Hepatic stellate cell (primary cell): Measurements from ENCODE around the gene STK25.
"Not testable (repeated sequence)": the region's sequence is repeated elsewhere in the genome, so short reads cannot be mapped to it uniquely, and the experiment has no call there.

Experiments used
- DNase-seq: peaks from one replicate; pipeline ENCODE4 v3.0.0; 2011; ENCODE audit warnings: low spot score

The STK25 gene

GRCh38 chr2:241539616-241540374, 31.4 kb upstream of the STK25 start:
- DNase-seq, result no peak

- DNase-seq, result no peak
Measured at GRCh38 chr2:241538838-241539615, 30.6 kb upstream of the STK25 start.

GRCh38 chr2:241535871-241536655, 27.7 kb upstream of the STK25 start:
- no peak for DNase-seq

GRCh38 chr2:241534701-241535375, 26.5 kb upstream of the STK25 start:
- no peak for DNase-seq

GRCh38 chr2:241534293-241534692, 25.9 kb upstream of the STK25 start:
- no peak for DNase-seq

- DNase-seq, result no peak
Measured at GRCh38 chr2:241532733-241533601, 24.6 kb upstream of the STK25 start.

GRCh38 chr2:241532168-241532567, 23.8 kb upstream of the STK25 start:
- DNase-seq, result no peak

- DNase-seq, result no peak
Measured at GRCh38 chr2:241531161-241531722, 22.9 kb upstream of the STK25 start.

GRCh38 chr2:241530571-241530970, 22.2 kb upstream of the STK25 start:
- DNase-seq, result no peak

- DNase-seq, result not testable (repeated sequence)
Measured at GRCh38 chr2:241525818-241526780, 17.7 kb upstream of the STK25 start.

- DNase-seq, result no peak
Measured at GRCh38 chr2:241522477-241522876, 14.1 kb upstream of the STK25 start.

GRCh38 chr2:241519669-241520068, 11.3 kb upstream of the STK25 start:
- no peak for DNase-seq

- no peak for DNase-seq
Measured at GRCh38 chr2:241517297-241517696, 8.9 kb upstream of the STK25 start.

GRCh38 chr2:241516520-241516965, 8.2 kb upstream of the STK25 start:
- no peak for DNase-seq

- DNase-seq, result no peak
Measured at GRCh38 chr2:241514986-241515737, 6.8 kb upstream of the STK25 start.

- DNase-seq, result no peak
Measured at GRCh38 chr2:241514553-241514952, 6.2 kb upstream of the STK25 start.

GRCh38 chr2:241511091-241511741, 2.8 kb upstream of the STK25 start:
- no peak for DNase-seq

GRCh38 chr2:241509155-241509784, 886 bp upstream of the STK25 start:
- no peak for DNase-seq
